HepG2 (cell line): ENCODE measurements around the gene MMP25. TPM values are rescaled to one million over a fixed set of nuclear protein-coding genes. Genes with fewer than 3 reads are reported as not detected.

Experiments
- ATAC-seq: fragments of 200-7000 bp; cut with Tn5 transposase; 3 replicates; pipeline ENCODE4 v1.9.1; 2020; ENCODE audit warnings: mild to moderate bottlenecking, moderate library complexity
- BruUV-seq: library from RNA; stranded (reverse); fragments of 400-500 nt; replicated peaks from 2 replicates; lab custom pipeline; 2021; lab: Mats Ljungman, UMichigan
- CTCF ChIA-PET: fragments of 300-600 bp; formaldehyde crosslinking; extraction: SDS; loops from one replicate; lab custom pipeline; 2021; ENCODE audit warnings: low total read pairs, inconsistent platforms, low intra/inter-chr PET ratio; lab: Yijun Ruan, JAX
- POLR2A ChIA-PET: fragments of 350-600 bp; sonication (Branson Sonifier 250); formaldehyde crosslinking; loops from one replicate; lab custom pipeline; 2020; ENCODE audit warnings: antibody characterized with exemption, inconsistent platforms; lab: Yijun Ruan, JAX
- DNase-seq: peaks from one replicate; pipeline ENCODE4 v3.0.0-alpha.2; 2015; ENCODE audit warnings: low spot score
- FAIRE-seq: peaks from 3 replicates; lab custom pipeline; 2011; peaks lifted over from hg19 to GRCh38; lab: Jason Lieb, UNC
- H2AFZ ChIP-seq: one replicate; pipeline ENCODE4 v1.6.1; 2011; ENCODE audit warnings: low read length, inconsistent platforms
- H3K27ac ChIP-seq: fragments of 300-600 bp; 3 replicates; pipeline ENCODE4 v1.8.0; 2011; ENCODE audit warnings: mixed run types, mild to moderate bottlenecking, mixed read lengths, low read length, inconsistent platforms; ENCODE audit not compliant: insufficient read depth; ENCODE audit errors: extremely low read length
- H3K27me3 ChIP-seq, 2 experiments: fragments of 200-600 bp in 1 of 2; 2 replicates in 1 of 2; 3 replicates in 1 of 2; pipeline versions ENCODE4 v1.6.0 to v1.8.0; 2011; ENCODE audit warnings: low read length in 2 of 2, mild to moderate bottlenecking in 2 of 2, moderate library complexity in 2 of 2, inconsistent platforms in 1 of 2; ENCODE audit not compliant: insufficient read depth in 2 of 2, control insufficient read depth in 1 of 2
- H3K36me3 ChIP-seq, 2 experiments: fragments of 200-600 bp in 1 of 2; replicated peaks in 1 of 2; 2 replicates in 1 of 2; 3 replicates in 1 of 2; pipeline versions ENCODE4 v1.5.1 to v1.8.0; 2011; ENCODE audit warnings: low read length in 2 of 2, inconsistent platforms in 1 of 2; ENCODE audit not compliant: insufficient read depth in 2 of 2, control insufficient read depth in 1 of 2
- H3K4me1 ChIP-seq: 2 replicates; pipeline ENCODE4 v1.5.1; 2012; ENCODE audit warnings: low read length, inconsistent platforms; ENCODE audit not compliant: insufficient read depth
- H3K4me2 ChIP-seq: 2 replicates; pipeline ENCODE4 v1.6.0; 2011; ENCODE audit warnings: low read depth, low read length, inconsistent platforms
- H3K4me3 ChIP-seq, 3 experiments: fragments of 200-600 bp in 1 of 3; sonication (generic), shearing (Covaris generic) in 1 of 3; replicated peaks in 1 of 3; 2 replicates each; pipeline ENCODE4 v1.5.1; 2011 to 2016; ENCODE audit warnings: low read length in 3 of 3, inconsistent platforms in 2 of 3, low read depth in 2 of 3, mild to moderate bottlenecking in 2 of 3, control low read depth in 1 of 3, mixed read lengths in 1 of 3; ENCODE audit not compliant: insufficient read depth in 1 of 3
- H3K79me2 ChIP-seq: one replicate; pipeline ENCODE4 v1.6.1; 2011; ENCODE audit warnings: low read length, inconsistent platforms; ENCODE audit not compliant: insufficient read depth
- H3K9ac ChIP-seq: 2 replicates; pipeline ENCODE4 v1.6.0; 2011; ENCODE audit warnings: mild to moderate bottlenecking, low read depth, low read length, inconsistent platforms; ENCODE audit not compliant: insufficient read depth
- H3K9me3 ChIP-seq: 2 replicates; pipeline ENCODE4 v1.5.1; 2012; ENCODE audit warnings: mild to moderate bottlenecking, low read length
- H4K20me1 ChIP-seq: 2 replicates; pipeline ENCODE4 v1.6.0; 2011; ENCODE audit warnings: inconsistent platforms, mild to moderate bottlenecking, low read length, moderate library complexity; ENCODE audit not compliant: insufficient read depth
- BORCS8-MEF2B ChIP-seq: sonication (generic); formaldehyde crosslinking; IDR thresholded peaks from 2 replicates; pipeline ENCODE4 v1.8.0; 2022; ENCODE audit warnings: mild to moderate bottlenecking, missing genetic modification reagents
- DMAP1 ChIP-seq: IDR thresholded peaks from 2 replicates; pipeline ENCODE4 v1.6.1; 2016
- ETV6 ChIP-seq: sonication (generic); formaldehyde crosslinking; conservative IDR thresholded peaks from 2 replicates; pipeline ENCODE4 v1.4.0; 2020; ENCODE audit warnings: missing genetic modification reagents
- FOXO1 ChIP-seq: sonication (generic); formaldehyde crosslinking; IDR thresholded peaks from 2 replicates; pipeline ENCODE4 v1.4.0; 2020; ENCODE audit warnings: missing genetic modification reagents
- KLF12 ChIP-seq: sonication (generic); formaldehyde crosslinking; IDR thresholded peaks from 2 replicates; pipeline ENCODE4 v1.4.0; 2020; ENCODE audit warnings: missing genetic modification reagents, borderline replicate concordance
- NBN ChIP-seq: fragments of 450-650 bp; conservative IDR thresholded peaks from 2 replicates; pipeline ENCODE4 v1.6.1; 2017
- NCOA2 ChIP-seq: sonication (generic); formaldehyde crosslinking; IDR thresholded peaks from 2 replicates; pipeline ENCODE4 v1.8.0; 2022; ENCODE audit warnings: inconsistent platforms
- PHF21A ChIP-seq: sonication (generic); formaldehyde crosslinking; IDR thresholded peaks from 2 replicates; pipeline ENCODE4 v1.5.0; 2020; ENCODE audit warnings: mild to moderate bottlenecking, missing genetic modification reagents
- POLR2A ChIP-seq, 2 experiments: IDR thresholded peaks; 2 replicates each; pipeline ENCODE4 v1.6.1; 2011; ENCODE audit warnings: low read depth in 2 of 2, low read length in 2 of 2, mild to moderate bottlenecking in 1 of 2, moderate library complexity in 1 of 2; ENCODE audit not compliant: insufficient read depth in 1 of 2
- POLR2G ChIP-seq: fragments of 200-400 bp; formaldehyde crosslinking; IDR thresholded peaks from 2 replicates; pipeline ENCODE4 v1.6.1; 2018; ENCODE audit warnings: mild to moderate bottlenecking, low read depth, low read length, moderate library complexity
- REPIN1 ChIP-seq: sonication (generic); formaldehyde crosslinking; IDR thresholded peaks from 2 replicates; pipeline ENCODE4 v1.8.0; 2022; ENCODE audit warnings: missing genetic modification reagents, low read depth, mild to moderate bottlenecking, borderline replicate concordance
- SALL1 ChIP-seq: sonication (generic); formaldehyde crosslinking; IDR thresholded peaks from 2 replicates; pipeline ENCODE4 v1.8.0; 2022; ENCODE audit warnings: mild to moderate bottlenecking, missing genetic modification reagents
- SALL2 ChIP-seq: sonication (generic); formaldehyde crosslinking; IDR thresholded peaks from 2 replicates; pipeline ENCODE4 v1.8.1; 2023; ENCODE audit warnings: mild to moderate bottlenecking, missing genetic modification reagents, inconsistent platforms
- SAP130 ChIP-seq: IDR thresholded peaks from 2 replicates; pipeline ENCODE4 v1.6.1; 2016; ENCODE audit warnings: low read depth
- SRSF1 ChIP-seq: fragments of 200-400 bp; formaldehyde crosslinking; optimal IDR thresholded peaks from 2 replicates; pipeline ENCODE3; 2017; ENCODE audit warnings: mild to moderate bottlenecking, low read depth, low read length, moderate library complexity
- TAF1 ChIP-seq: sonication (generic); formaldehyde crosslinking; IDR thresholded peaks from 2 replicates; pipeline ENCODE4 v1.4.0; 2020; ENCODE audit warnings: missing genetic modification reagents
- ZMYM2 ChIP-seq: sonication (generic); formaldehyde crosslinking; IDR thresholded peaks from 2 replicates; pipeline ENCODE4 v1.8.0; 2022; ENCODE audit warnings: mild to moderate bottlenecking, missing genetic modification reagents
- ZNF501 ChIP-seq: sonication (generic); formaldehyde crosslinking; IDR thresholded peaks from 2 replicates; pipeline ENCODE4 v1.5.1; 2020; ENCODE audit warnings: mild to moderate bottlenecking, moderate library complexity, missing genetic modification reagents
- ZNF709 ChIP-seq: sonication (generic); formaldehyde crosslinking; IDR thresholded peaks from 2 replicates; pipeline ENCODE4 v1.5.0; 2020; ENCODE audit warnings: mild to moderate bottlenecking, missing genetic modification reagents
- ZNF746 ChIP-seq: sonication (generic); formaldehyde crosslinking; IDR thresholded peaks from 2 replicates; pipeline ENCODE4 v1.8.0; 2022; ENCODE audit warnings: mild to moderate bottlenecking, missing genetic modification reagents
- ZNF777 ChIP-seq: sonication (generic); formaldehyde crosslinking; IDR thresholded peaks from 2 replicates; pipeline ENCODE4 v1.4.0; 2020; ENCODE audit warnings: missing genetic modification reagents
- WGBS: methylation state at CpG from one replicate; pipeline ENCODE4 v1.1.6; 2017; ENCODE audit warnings: low lambda C conversion rate; 5-methylcytosine and 5-hydroxymethylcytosine counted together
- in situ Hi-C: cut with HindIII; loops from 2 replicates; pipeline ENCODE4 v1.10.0; 2017; ENCODE audit warnings: low pct_unique_long_range_greater_than_20kb; ENCODE audit not compliant: extremely low pct_ligation_motif_present
- intact Hi-C: fragments of 100-400 bp; cut with micrococcal nuclease; formaldehyde crosslinking; loops from one replicate; pipeline ENCODE4 v1.10.0; 2022; ENCODE audit not compliant: unreplicated experiment
- polyA plus RNA-seq, 8 experiments: library from polyadenylated mRNA; depleted of rRNA in 3 of 8; stranded (reverse) in 7 of 8; unstranded in 1 of 8; fragments of >200 nt; fragmentation: Illumina TruSeq in 4 of 8; extraction: Trizol in 4 of 8; gene quantifications; 2 replicates each; pipeline versions ENCODE4 v1.2.1 to v1.2.3, GENCODE V29; 2011 to 2016; ENCODE audit warnings: low read depth in 4 of 8, missing spikeins in 1 of 8, mixed read lengths in 1 of 8; ENCODE audit not compliant: insufficient read depth in 1 of 8
- total RNA-seq, 5 experiments: library from RNA; depleted of rRNA; stranded (reverse); fragments of >200 nt; fragmentation: Illumina TruSeq; extraction: Trizol; gene quantifications; 2 replicates each; pipeline ENCODE4 v1.2.3, GENCODE V29; 2016; ENCODE audit warnings: low read depth in 1 of 5
- TF ChIP-seq, protein P1 (sequence below): sonication (generic); formaldehyde crosslinking; IDR thresholded peaks from 2 replicates; pipeline ENCODE4 v1.5.1; 2020; ENCODE audit warnings: mild to moderate bottlenecking, moderate library complexity, missing genetic modification reagents
- TF ChIP-seq, protein P2 (sequence below): sonication (generic); formaldehyde crosslinking; IDR thresholded peaks from 2 replicates; pipeline ENCODE4 v1.4.0; 2020; ENCODE audit warnings: missing genetic modification reagents

The MMP25 gene
- total and polyA plus RNA-seq, 2 of the 13 experiments (the other 11 are each of a cell fraction or from before 2014, with no cell fraction given) = 0.04 to 0.08 TPM

DNA sequence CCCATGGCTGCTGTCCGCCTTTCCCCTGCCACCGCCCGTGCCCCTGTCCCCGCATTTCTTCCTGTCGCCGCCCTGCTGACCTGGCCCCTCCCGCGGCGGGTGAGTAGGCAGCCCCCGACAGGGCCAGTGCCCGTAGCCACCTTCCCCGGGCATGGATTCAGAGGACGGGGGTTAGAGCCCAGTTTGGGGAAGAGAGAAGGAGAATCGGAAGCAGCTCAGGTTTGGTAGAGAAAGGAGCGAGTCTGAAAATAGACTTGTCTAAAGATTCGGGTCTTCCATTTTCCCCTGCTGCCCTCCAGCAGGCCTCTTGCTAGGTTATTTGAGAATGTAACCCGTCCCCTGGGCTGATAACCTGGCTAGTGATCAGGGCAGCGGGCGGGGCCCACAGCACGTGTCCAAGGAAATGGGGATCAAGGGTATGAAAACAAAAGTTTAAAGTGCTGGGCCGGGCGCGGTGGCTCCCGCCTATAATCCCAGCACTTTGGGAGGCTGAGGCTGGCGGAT lies 41.5 kb upstream of the MMP25 start:
- POLR2A ChIA-PET = interaction anchor here (0.5 to 14.2 kb wide), 6 partner anchors 18 to 453 kb away, joined by 3 to 750 read pairs (median 8); partner anchors contain the start of genes CLDN6, HCFC1R1, IL32 and KREMEN2
- in situ Hi-C loops (no loop called here), intact Hi-C loops (loop anchor here (1.0 kb wide), 1 partner anchor 19 kb away; the partner anchor contains the start of gene THOC6)
- DNase-seq = peak; percentile 65
- Histone ChIP-seq H3K4me2 (peak overlapping the region; percentile 80), H3K4me1 (peaks cover 60% of the 10 kb centered on the region), H3K36me3 (no peaks in the 10 kb centered on the region), H3K4me3 (peak overlapping the region; percentile 55 to 75 (median 69); a peak in 5 of 6 replicates), H3K27me3 (no peaks in the 10 kb centered on the region), H4K20me1 (no peaks in the 10 kb centered on the region), H3K79me2 (no peaks in the 10 kb centered on the region), H3K9me3 (no peaks in the 10 kb centered on the region), H2AFZ (no peak overlapping the region), H3K9ac (peak overlapping the region; percentile 72), H3K27ac (peak overlapping the region; percentile 84)
- TSS peak; percentile 57 for BruUV-seq
- CTCF ChIA-PET = interaction anchor here (1.4 kb wide), 1 partner anchor 14 kb away, joined by 4 read pairs; no protein-coding TSS in a partner anchor
- under 1% methylated on average over 17 of the region's 25 CpGs for WGBS
- no peak for ATAC-seq
- FAIRE-seq = no peak
- TF ChIP-seq NBN = no peak
- TF ChIP-seq POLR2G = peak; percentile 64
- 0 out of 2 replicates have a peak, but pooled peaks have one; percentile 17 for TF ChIP-seq FOXO1 (CRISPR knock-in tag)
- peak; percentile 39; the same call in 1 of the 2 replicates for TF ChIP-seq ZNF746 (CRISPR knock-in tag)
- 0 out of 2 replicates have a peak, but pooled peaks have one; percentile 13 for TF ChIP-seq TAF1
- TF ChIP-seq BORCS8-MEF2B (CRISPR knock-in tag) = peak; percentile 35; the same call in 1 of the 2 replicates
- peak; percentile 52 for TF ChIP-seq SRSF1
- TF ChIP-seq, protein P1, sequence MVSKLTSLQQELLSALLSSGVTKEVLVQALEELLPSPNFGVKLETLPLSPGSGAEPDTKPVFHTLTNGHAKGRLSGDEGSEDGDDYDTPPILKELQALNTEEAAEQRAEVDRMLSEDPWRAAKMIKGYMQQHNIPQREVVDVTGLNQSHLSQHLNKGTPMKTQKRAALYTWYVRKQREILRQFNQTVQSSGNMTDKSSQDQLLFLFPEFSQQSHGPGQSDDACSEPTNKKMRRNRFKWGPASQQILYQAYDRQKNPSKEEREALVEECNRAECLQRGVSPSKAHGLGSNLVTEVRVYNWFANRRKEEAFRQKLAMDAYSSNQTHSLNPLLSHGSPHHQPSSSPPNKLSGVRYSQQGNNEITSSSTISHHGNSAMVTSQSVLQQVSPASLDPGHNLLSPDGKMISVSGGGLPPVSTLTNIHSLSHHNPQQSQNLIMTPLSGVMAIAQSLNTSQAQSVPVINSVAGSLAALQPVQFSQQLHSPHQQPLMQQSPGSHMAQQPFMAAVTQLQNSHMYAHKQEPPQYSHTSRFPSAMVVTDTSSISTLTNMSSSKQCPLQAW (CRISPR knock-in tag) = peak; percentile 47; the same call in 1 of the 2 replicates
- no peak for TF ChIP-seq DMAP1 (CRISPR knock-in tag)
- TF ChIP-seq PHF21A (CRISPR knock-in tag) = peak; percentile 71
- 0 out of 2 replicates have a peak, but pooled peaks have one; percentile 3 for TF ChIP-seq ZMYM2 (CRISPR knock-in tag)
- TF ChIP-seq NCOA2 (CRISPR knock-in tag) = peak; percentile 40; the same call in 1 of the 2 replicates
- 0 out of 2 replicates have a peak, but pooled peaks have one; percentile 23 for TF ChIP-seq ZNF777 (CRISPR knock-in tag)
- no peak for TF ChIP-seq ETV6
- 0 out of 4 replicates have a peak, but pooled peaks of 1 of the 2 experiments have one; percentile 25 for TF ChIP-seq POLR2A (IDR thresholded peaks at IDR 0.05; ENCODE audit: insufficient read depth in 1 of 2, low read depth in 2 of 2, low read length in 2 of 2)
- peak; percentile 19; the same call in 1 of the 2 replicates for TF ChIP-seq KLF12 (CRISPR knock-in tag)
- TF ChIP-seq ZNF709 (CRISPR knock-in tag) = no peak
- no peak for TF ChIP-seq SALL2
- 0 out of 2 replicates have a peak, but pooled peaks have one; percentile 23 for TF ChIP-seq REPIN1 (CRISPR knock-in tag)
- TF ChIP-seq, protein P2, sequence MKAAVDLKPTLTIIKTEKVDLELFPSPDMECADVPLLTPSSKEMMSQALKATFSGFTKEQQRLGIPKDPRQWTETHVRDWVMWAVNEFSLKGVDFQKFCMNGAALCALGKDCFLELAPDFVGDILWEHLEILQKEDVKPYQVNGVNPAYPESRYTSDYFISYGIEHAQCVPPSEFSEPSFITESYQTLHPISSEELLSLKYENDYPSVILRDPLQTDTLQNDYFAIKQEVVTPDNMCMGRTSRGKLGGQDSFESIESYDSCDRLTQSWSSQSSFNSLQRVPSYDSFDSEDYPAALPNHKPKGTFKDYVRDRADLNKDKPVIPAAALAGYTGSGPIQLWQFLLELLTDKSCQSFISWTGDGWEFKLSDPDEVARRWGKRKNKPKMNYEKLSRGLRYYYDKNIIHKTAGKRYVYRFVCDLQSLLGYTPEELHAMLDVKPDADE (CRISPR knock-in tag) = no peak
- 0 out of 2 replicates have a peak, but pooled peaks have one; percentile 15 for TF ChIP-seq SALL1 (CRISPR knock-in tag)
- TF ChIP-seq ZNF501 (CRISPR knock-in tag) = 0 out of 2 replicates have a peak, but pooled peaks have one; percentile 18
- peak; percentile 64 for TF ChIP-seq SAP130 (CRISPR knock-in tag)
